CD4-positive, alpha-beta memory T cell (primary cell): ENCODE results near the gene CTNNBL1. TPM values are rescaled to one million over a fixed set of nuclear protein-coding genes. Genes with fewer than 3 reads are reported as not detected.
A peak's percentile ranks its signal among the peaks of the same experiment; 100 is the strongest.

ENCODE experiments used
- CTCF ChIA-PET: fragments of 350-600 bp; sonication (Branson Sonifier 250); formaldehyde crosslinking; loops from one replicate; lab custom pipeline; 2021; ENCODE audit warnings: inconsistent platforms; ENCODE audit not compliant: partially characterized antibody; lab: Charles Lee
- POLR2A ChIA-PET: fragments of 350-600 bp; sonication (Branson Sonifier 250); formaldehyde crosslinking; loops from one replicate; lab custom pipeline; 2021; ENCODE audit not compliant: partially characterized antibody; lab: Charles Lee
- DNase-seq, 5 donors: peaks; one replicate each; pipeline versions ENCODE4 v3.0.0 to v3.0.0-alpha.2; 2020 to 2022; ENCODE audit warnings: mixed read lengths in 1 of 5
- H3K27ac ChIP-seq: one replicate; pipeline ENCODE4 v1.7.0; 2013; ENCODE audit warnings: low read depth, low read length
- H3K27me3 ChIP-seq: 2 replicates; pipeline ENCODE4 v1.7.0; 2013; ENCODE audit warnings: mild to moderate bottlenecking, low read length, moderate library complexity; ENCODE audit not compliant: insufficient read depth
- H3K36me3 ChIP-seq: 2 replicates; pipeline ENCODE4 v1.7.0; 2013; ENCODE audit warnings: mild to moderate bottlenecking, low read length, moderate library complexity; ENCODE audit not compliant: insufficient read depth
- H3K4me1 ChIP-seq: 2 replicates; pipeline ENCODE4 v1.7.0; 2013; ENCODE audit warnings: mild to moderate bottlenecking, low read length, moderate library complexity; ENCODE audit not compliant: insufficient read depth
- H3K4me3 ChIP-seq, 2 donors: one replicate each; pipeline ENCODE4 v1.7.0; 2013; ENCODE audit warnings: low read length in 2 of 2, mild to moderate bottlenecking in 1 of 2
- H3K9me3 ChIP-seq, 2 donors: one replicate each; pipeline ENCODE4 v1.7.0; 2013; ENCODE audit warnings: low read length in 2 of 2, control low read depth in 1 of 2; ENCODE audit not compliant: control insufficient read depth in 1 of 2
- H3K27ac Mint-ChIP-seq, 7 donors: one replicate each; pipeline ENCODE4 v1.8.0; 2020 to 2021; ENCODE audit warnings: mixed read lengths in 7 of 7, mild to moderate bottlenecking in 6 of 7, inconsistent platforms in 3 of 7, moderate library complexity in 3 of 7
- H3K27me3 Mint-ChIP-seq, 2 donors: one replicate each; pipeline ENCODE4 v1.8.0; 2020 to 2021; ENCODE audit warnings: mixed read lengths in 2 of 2
- H3K36me3 Mint-ChIP-seq, 2 donors: one replicate each; pipeline ENCODE4 v1.8.0; 2020 to 2021; ENCODE audit warnings: mixed read lengths in 2 of 2, inconsistent platforms in 1 of 2, mild to moderate bottlenecking in 1 of 2
- H3K4me1 Mint-ChIP-seq, 4 donors: one replicate each; pipeline ENCODE4 v1.8.0; 2020 to 2021; ENCODE audit warnings: mixed read lengths in 4 of 4, mild to moderate bottlenecking in 1 of 4
- H3K4me3 Mint-ChIP-seq, 8 donors: one replicate each; pipeline ENCODE4 v1.8.0; 2020 to 2021; ENCODE audit warnings: mixed read lengths in 8 of 8, mild to moderate bottlenecking in 7 of 8, moderate library complexity in 6 of 8, inconsistent platforms in 3 of 8
- H3K9me3 Mint-ChIP-seq, 8 donors: one replicate each; pipeline ENCODE4 v1.8.0; 2020 to 2021; ENCODE audit warnings: mixed read lengths in 8 of 8, mild to moderate bottlenecking in 5 of 8, inconsistent platforms in 3 of 8, moderate library complexity in 1 of 8
- intact Hi-C: fragments of 100-400 bp; cut with micrococcal nuclease; formaldehyde crosslinking; loops from one replicate; pipeline ENCODE4 v1.15.1; 2023
- polyA plus RNA-seq, 2 donors: library from polyadenylated mRNA; unstranded; fragments of 300-500 nt; fragmentation: Illumina TruSeq; gene quantifications; one replicate each; pipeline ENCODE4 v1.2.3, GENCODE V29; 2021
- total RNA-seq, 2 experiments: library from RNA; stranded (reverse); gene quantifications; one replicate each; pipeline ENCODE4 v1.2.3, GENCODE V29; 2021

Gene CTNNBL1
- total and polyA plus RNA-seq, 4 experiments from 2014 or later, result 41.5 to 104 (median 64.2) TPM

- POLR2A ChIA-PET, result no interaction called here
- peaks cover 0 to 2% (median 0%) of the 10 kb centered on the region in 4 donors for H3K4me1 Mint-ChIP-seq
- peaks cover 0 to 11% (median 5%) of the 10 kb centered on the region in 8 donors for H3K9me3 Mint-ChIP-seq
These were observed 102.9 kb downstream of the CTNNBL1 start for GRCh38 chr20:37796733-37797132.

GRCh38 chr20:37797669-37798175 is 103.9 kb downstream of the CTNNBL1 start:
- H3K4me1 ChIP-seq, result no peaks in the 10 kb centered on the region
- peaks cover 0 to 2% (median 0%) of the 10 kb centered on the region in 4 donors for H3K4me1 Mint-ChIP-seq
- H3K27me3 ChIP-seq, result no peaks in the 10 kb centered on the region
- H3K4me3 ChIP-seq, result no peak overlapping the region
- H3K27ac Mint-ChIP-seq, result peak overlapping the region in 1 of 7 donors; percentile 27
- H3K9me3 ChIP-seq, result no peaks in the 10 kb centered on the region
- CTCF ChIA-PET, result no interaction called here
- H3K27ac ChIP-seq, result no peak overlapping the region
- intact Hi-C loops, result no loop called here
- H3K4me3 Mint-ChIP-seq, result no peak overlapping the region
- H3K36me3 Mint-ChIP-seq, result peaks cover 42 to 50% of the 10 kb centered on the region in 2 donors
- H3K27me3 Mint-ChIP-seq, result no peaks in the 10 kb centered on the region
- peaks cover 0 to 3% (median 0%) of the 10 kb centered on the region in 8 donors for H3K9me3 Mint-ChIP-seq
- no peak for DNase-seq
- POLR2A ChIA-PET, result no interaction called here
- H3K36me3 ChIP-seq, result peaks cover 14% of the 10 kb centered on the region

More at GRCh38 chr20:37796733-37797132, 102.9 kb downstream of the CTNNBL1 start:
- Mint-ChIP-seq H3K4me3 (no peak overlapping the region), H3K36me3 (peaks cover 42 to 48% of the 10 kb centered on the region in 2 donors), H3K27me3 (no peaks in the 10 kb centered on the region), H3K27ac (no peak overlapping the region)
- Histone ChIP-seq H3K4me3 (no peak overlapping the region), H3K4me1 (no peaks in the 10 kb centered on the region), H3K9me3 (no peaks in the 10 kb centered on the region), H3K36me3 (peaks cover 14% of the 10 kb centered on the region), H3K27me3 (no peaks in the 10 kb centered on the region), H3K27ac (no peak overlapping the region)
- CTCF ChIA-PET, result no interaction called here
- no peak for DNase-seq
- intact Hi-C loops, result no loop called here

GRCh38 chr20:37798312-37798711 is 104.5 kb downstream of the CTNNBL1 start:
- H3K36me3 ChIP-seq, result peaks cover 14% of the 10 kb centered on the region
- H3K27ac Mint-ChIP-seq, result no peak overlapping the region
- no peaks in the 10 kb centered on the region for H3K27me3 ChIP-seq
- CTCF ChIA-PET, result no interaction called here
- no peaks in the 10 kb centered on the region for H3K4me1 ChIP-seq
- H3K4me3 Mint-ChIP-seq, result no peak overlapping the region
- no peak overlapping the region for H3K4me3 ChIP-seq
- H3K9me3 ChIP-seq, result no peaks in the 10 kb centered on the region
- no peaks in the 10 kb centered on the region for H3K9me3 Mint-ChIP-seq
- DNase-seq, result no peak
- no peak overlapping the region for H3K27ac ChIP-seq
- H3K36me3 Mint-ChIP-seq, result peaks cover 45 to 51% of the 10 kb centered on the region in 2 donors
- peaks cover 0 to 2% (median 0%) of the 10 kb centered on the region in 4 donors for H3K4me1 Mint-ChIP-seq
- intact Hi-C loops, result no loop called here
- no peaks in the 10 kb centered on the region for H3K27me3 Mint-ChIP-seq
- POLR2A ChIA-PET, result no interaction called here

GRCh38 chr20:37800618-37801017 is 106.8 kb downstream of the CTNNBL1 start:
- intact Hi-C loops, result no loop called here
- H3K36me3 Mint-ChIP-seq, result peaks cover 55 to 59% of the 10 kb centered on the region in 2 donors

DNA sequence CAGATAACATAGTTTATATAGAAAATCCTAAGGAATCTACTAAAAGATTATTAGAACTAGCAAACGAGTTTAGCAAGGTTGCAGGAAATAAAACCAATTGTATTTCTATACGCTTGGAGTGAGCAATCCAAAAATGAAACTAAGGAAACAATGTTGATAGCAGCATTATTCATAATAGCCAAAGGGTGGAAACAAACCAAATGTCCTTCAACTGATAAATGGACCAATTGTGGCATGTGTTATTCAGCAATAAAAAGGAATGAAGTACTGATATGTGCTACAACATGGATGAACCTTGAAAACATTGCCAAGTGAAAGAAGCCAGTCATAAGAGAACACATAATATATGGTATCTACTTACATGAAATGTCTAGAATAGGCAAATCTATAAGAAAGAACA is 108.1 kb downstream of the CTNNBL1 start:
- H3K27me3 Mint-ChIP-seq, result no peaks in the 10 kb centered on the region
- H3K9me3 Mint-ChIP-seq, result no peaks in the 10 kb centered on the region
- no peaks in the 10 kb centered on the region for H3K9me3 ChIP-seq
- H3K36me3 Mint-ChIP-seq, result peaks cover 57 to 62% of the 10 kb centered on the region in 2 donors
- peaks cover 13% of the 10 kb centered on the region for H3K36me3 ChIP-seq
- no peak for DNase-seq
- no peak overlapping the region for H3K4me3 ChIP-seq
- no peak overlapping the region for H3K27ac Mint-ChIP-seq
- CTCF ChIA-PET, result no interaction called here
- H3K27ac ChIP-seq, result no peak overlapping the region
- H3K4me1 ChIP-seq, result no peaks in the 10 kb centered on the region
- POLR2A ChIA-PET, result no interaction called here
- H3K4me1 Mint-ChIP-seq, result peaks cover 0 to 2% (median 0%) of the 10 kb centered on the region in 4 donors
- H3K4me3 Mint-ChIP-seq, result no peak overlapping the region
- intact Hi-C loops, result no loop called here
- no peaks in the 10 kb centered on the region for H3K27me3 ChIP-seq

More at GRCh38 chr20:37800618-37801017, 106.8 kb downstream of the CTNNBL1 start:
- Mint-ChIP-seq H3K27ac (no peak overlapping the region), H3K9me3 (no peaks in the 10 kb centered on the region), H3K27me3 (no peaks in the 10 kb centered on the region), H3K4me1 (peaks cover 0 to 2% (median 0%) of the 10 kb centered on the region in 4 donors), H3K4me3 (no peak overlapping the region)
- H3K27ac ChIP-seq, result no peak overlapping the region
- POLR2A ChIA-PET, result no interaction called here
- CTCF ChIA-PET, result no interaction called here
- H3K4me3 ChIP-seq, result no peak overlapping the region
- H3K9me3 ChIP-seq, result no peaks in the 10 kb centered on the region
- H3K27me3 ChIP-seq, result no peaks in the 10 kb centered on the region
- peaks cover 20% of the 10 kb centered on the region for H3K36me3 ChIP-seq
- no peaks in the 10 kb centered on the region for H3K4me1 ChIP-seq
- no peak for DNase-seq

- intact Hi-C loops, result no loop called here
- ChIA-PET CTCF (no interaction called here), POLR2A (no interaction called here)
- Histone ChIP-seq H3K9me3 (no peaks in the 10 kb centered on the region), H3K27ac (no peak overlapping the region), H3K36me3 (peaks cover 10% of the 10 kb centered on the region), H3K4me1 (no peaks in the 10 kb centered on the region), H3K4me3 (no peak overlapping the region), H3K27me3 (no peaks in the 10 kb centered on the region)
- Mint-ChIP-seq H3K4me3 (no peak overlapping the region), H3K27ac (no peak overlapping the region), H3K27me3 (no peaks in the 10 kb centered on the region), H3K36me3 (peaks cover 61 to 65% of the 10 kb centered on the region in 2 donors), H3K4me1 (peaks cover 0 to 3% (median 0%) of the 10 kb centered on the region in 4 donors), H3K9me3 (no peaks in the 10 kb centered on the region)
- DNase-seq, result no peak
These were observed 109.8 kb downstream of the CTNNBL1 start for GRCh38 chr20:37803438-37804307.
